ENCODE data around the gene RAB3C. TPM values are rescaled to one million over a fixed set of nuclear protein-coding genes. Genes with fewer than 3 reads are reported as not detected.

Gene RAB3C
- total RNA-seq, 1 donor from 2014 or later, result 1.8 TPM

- ATAC-seq, result no peak
Measured at GRCh38 chr5:58775701-58776262, 192.9 kb downstream of the RAB3C start.

- no peak for ATAC-seq
Measured at GRCh38 chr5:58776559-58776958, 193.7 kb downstream of the RAB3C start.

GRCh38 chr5:58778888-58779287 lies 196.0 kb downstream of the RAB3C start:
- no peak for ATAC-seq

GRCh38 chr5:58786035-58786434 lies 203.2 kb downstream of the RAB3C start:
- no peak for ATAC-seq

GRCh38 chr5:58786711-58787303 lies 203.9 kb downstream of the RAB3C start:
- ATAC-seq, result no peak

GRCh38 chr5:58787987-58788386 lies 205.1 kb downstream of the RAB3C start:
- no peak for ATAC-seq

GRCh38 chr5:58793888-58794657 lies 211.2 kb downstream of the RAB3C start:
- no peak for ATAC-seq

GRCh38 chr5:58794875-58795274 lies 212.0 kb downstream of the RAB3C start:
- no peak for ATAC-seq

- no peak for ATAC-seq
Measured at GRCh38 chr5:58795327-58795726, 212.5 kb downstream of the RAB3C start.

GRCh38 chr5:58797021-58797420 lies 214.1 kb downstream of the RAB3C start:
- no peak for ATAC-seq

GRCh38 chr5:58800356-58800755 lies 217.5 kb downstream of the RAB3C start:
- no peak for ATAC-seq

- ATAC-seq, result no peak
Measured at GRCh38 chr5:58800861-58801540, 218.1 kb downstream of the RAB3C start.

- ATAC-seq, result no peak
Measured at GRCh38 chr5:58803056-58803455, 220.2 kb downstream of the RAB3C start.

- no peak for ATAC-seq
Measured at GRCh38 chr5:58804291-58804690, 221.4 kb downstream of the RAB3C start.

GRCh38 chr5:58810086-58810485 lies 227.2 kb downstream of the RAB3C start:
- ATAC-seq, result no peak

- ATAC-seq, result no peak
Measured at GRCh38 chr5:58813855-58814254, 231.0 kb downstream of the RAB3C start.

GRCh38 chr5:58816181-58816731 lies 233.4 kb downstream of the RAB3C start:
- ATAC-seq, result no peak

GRCh38 chr5:58818465-58818864 lies 235.6 kb downstream of the RAB3C start:
- no peak for ATAC-seq

- no peak for ATAC-seq
Measured at GRCh38 chr5:58825441-58825840, 242.6 kb downstream of the RAB3C start.

- no peak for ATAC-seq
Measured at GRCh38 chr5:58825899-58826298, 243.0 kb downstream of the RAB3C start.

GRCh38 chr5:58827463-58827862 lies 244.6 kb downstream of the RAB3C start:
- ATAC-seq, result no peak

GRCh38 chr5:58828258-58828657 lies 245.4 kb downstream of the RAB3C start:
- no peak for ATAC-seq

Data from esophagus mucosa (tissue), 1 donor.